ENCODE data around the gene GREB1L.
A peak's percentile ranks its signal among the peaks of the same experiment; 100 is the strongest.

GREB1L gene

DNA sequence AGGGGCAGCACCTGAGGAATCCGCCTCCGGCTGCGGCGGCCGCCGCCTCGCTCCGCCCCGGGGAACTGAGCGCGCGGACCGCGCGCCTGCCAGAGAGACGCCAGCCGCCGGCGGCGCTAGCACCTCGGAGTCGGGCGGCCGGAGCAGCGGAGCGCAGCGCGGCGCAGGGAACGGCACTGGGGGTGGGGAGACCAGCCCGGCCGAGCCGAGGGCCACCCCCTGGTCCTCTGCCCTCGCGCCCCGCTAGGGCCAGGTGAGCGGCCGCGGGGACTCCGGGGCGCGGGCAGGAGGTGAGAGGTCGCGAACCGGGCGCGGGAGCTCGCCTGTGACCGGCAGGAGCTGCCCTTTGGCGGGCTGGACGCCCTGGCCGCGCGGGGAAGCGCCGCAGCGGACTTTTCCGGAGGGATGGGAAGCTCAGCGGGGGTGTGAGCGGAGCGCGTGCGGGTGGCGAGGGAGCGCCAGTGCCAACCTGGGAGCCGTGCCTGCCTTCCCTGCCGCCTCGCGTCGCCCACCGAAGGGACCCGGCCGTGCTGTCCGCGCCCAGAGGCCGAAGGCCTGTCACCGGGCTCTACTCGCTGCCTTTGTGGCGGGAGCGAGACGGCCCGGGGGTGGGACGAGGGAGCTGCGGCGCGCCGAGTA lies at the start of gene GREB1L:
Gene GREB1L (plus strand): TSS at position 92 of the 639 bp plus-strand sequence. CDS start 141,287 bp downstream, outside the sequence.
- peak; percentile 85 for DNase-seq
- Mint-ChIP-seq H3K27ac (peak within 1 kb of the TSS; percentile 83), H3K36me3 (ENCODE audit: low read depth) (peaks cover 29% of the 10 kb centered on the region), H3K27me3 (ENCODE audit: low read depth, poor library complexity) (peaks cover 8% of the 10 kb centered on the region), H3K4me3 (peak within 1 kb of the TSS; percentile 96), H3K4me1 (peaks cover 46% of the 10 kb centered on the region), H3K9me3 (peaks cover 19% of the 10 kb centered on the region)
- TF ChIP-seq, protein P1, sequence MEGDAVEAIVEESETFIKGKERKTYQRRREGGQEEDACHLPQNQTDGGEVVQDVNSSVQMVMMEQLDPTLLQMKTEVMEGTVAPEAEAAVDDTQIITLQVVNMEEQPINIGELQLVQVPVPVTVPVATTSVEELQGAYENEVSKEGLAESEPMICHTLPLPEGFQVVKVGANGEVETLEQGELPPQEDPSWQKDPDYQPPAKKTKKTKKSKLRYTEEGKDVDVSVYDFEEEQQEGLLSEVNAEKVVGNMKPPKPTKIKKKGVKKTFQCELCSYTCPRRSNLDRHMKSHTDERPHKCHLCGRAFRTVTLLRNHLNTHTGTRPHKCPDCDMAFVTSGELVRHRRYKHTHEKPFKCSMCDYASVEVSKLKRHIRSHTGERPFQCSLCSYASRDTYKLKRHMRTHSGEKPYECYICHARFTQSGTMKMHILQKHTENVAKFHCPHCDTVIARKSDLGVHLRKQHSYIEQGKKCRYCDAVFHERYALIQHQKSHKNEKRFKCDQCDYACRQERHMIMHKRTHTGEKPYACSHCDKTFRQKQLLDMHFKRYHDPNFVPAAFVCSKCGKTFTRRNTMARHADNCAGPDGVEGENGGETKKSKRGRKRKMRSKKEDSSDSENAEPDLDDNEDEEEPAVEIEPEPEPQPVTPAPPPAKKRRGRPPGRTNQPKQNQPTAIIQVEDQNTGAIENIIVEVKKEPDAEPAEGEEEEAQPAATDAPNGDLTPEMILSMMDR (IDR thresholded peaks at IDR 0.05) = no peak

- H3K4me1 Mint-ChIP-seq = peaks cover 16% of the 10 kb centered on the region
- TF ChIP-seq, protein P1 (IDR thresholded peaks at IDR 0.05) = no peak
- H3K27me3 Mint-ChIP-seq (ENCODE audit: low read depth, poor library complexity) = peaks cover 10% of the 10 kb centered on the region
- DNase-seq = no peak
- peaks cover 9% of the 10 kb centered on the region for H3K9me3 Mint-ChIP-seq
- no peak overlapping the region for H3K27ac Mint-ChIP-seq
- H3K4me3 Mint-ChIP-seq = no peak overlapping the region
- H3K36me3 Mint-ChIP-seq (ENCODE audit: low read depth) = no peaks in the 10 kb centered on the region
Measured at GRCh38 chr18:21192308-21192624, 49.8 kb upstream of the GREB1L start.

GRCh38 chr18:21194871-21195771 lies 46.9 kb upstream of the GREB1L start:
- no peak for DNase-seq
- peaks cover 7% of the 10 kb centered on the region for H3K27me3 Mint-ChIP-seq (ENCODE audit: low read depth, poor library complexity)
- H3K36me3 Mint-ChIP-seq (ENCODE audit: low read depth) = no peaks in the 10 kb centered on the region
- TF ChIP-seq, protein P1 (IDR thresholded peaks at IDR 0.05) = peak; percentile 76
- H3K4me1 Mint-ChIP-seq = peaks cover 16% of the 10 kb centered on the region
- H3K27ac Mint-ChIP-seq = no peak overlapping the region
- H3K4me3 Mint-ChIP-seq = no peak overlapping the region
- H3K9me3 Mint-ChIP-seq = no peaks in the 10 kb centered on the region

DNA sequence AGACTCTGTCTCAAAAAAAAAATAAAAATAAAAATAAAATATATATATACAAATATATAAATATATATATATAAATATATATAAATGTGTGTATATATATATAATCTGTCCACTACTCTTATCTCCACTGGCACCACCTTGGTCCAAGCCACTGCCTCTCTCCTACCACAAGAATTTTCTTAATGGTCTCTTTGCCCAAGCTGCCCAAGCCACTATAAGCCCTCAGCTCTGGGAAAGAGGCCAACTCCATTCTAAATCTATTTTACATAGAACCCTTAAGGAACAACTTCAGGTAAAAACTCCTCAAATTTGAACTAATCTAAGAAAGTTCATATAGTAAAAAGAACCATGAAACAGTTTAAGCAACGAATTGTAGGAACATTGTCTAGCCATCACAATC lies 45.6 kb upstream of the GREB1L start:
- H3K27me3 Mint-ChIP-seq (ENCODE audit: low read depth, poor library complexity) = no peaks in the 10 kb centered on the region
- peaks cover 16% of the 10 kb centered on the region for H3K4me1 Mint-ChIP-seq
- no peak overlapping the region for H3K4me3 Mint-ChIP-seq
- no peak for DNase-seq
- peaks cover 4% of the 10 kb centered on the region for H3K9me3 Mint-ChIP-seq
- TF ChIP-seq, protein P1 (IDR thresholded peaks at IDR 0.05) = no peak
- no peaks in the 10 kb centered on the region for H3K36me3 Mint-ChIP-seq (ENCODE audit: low read depth)
- no peak overlapping the region for H3K27ac Mint-ChIP-seq

DNA sequence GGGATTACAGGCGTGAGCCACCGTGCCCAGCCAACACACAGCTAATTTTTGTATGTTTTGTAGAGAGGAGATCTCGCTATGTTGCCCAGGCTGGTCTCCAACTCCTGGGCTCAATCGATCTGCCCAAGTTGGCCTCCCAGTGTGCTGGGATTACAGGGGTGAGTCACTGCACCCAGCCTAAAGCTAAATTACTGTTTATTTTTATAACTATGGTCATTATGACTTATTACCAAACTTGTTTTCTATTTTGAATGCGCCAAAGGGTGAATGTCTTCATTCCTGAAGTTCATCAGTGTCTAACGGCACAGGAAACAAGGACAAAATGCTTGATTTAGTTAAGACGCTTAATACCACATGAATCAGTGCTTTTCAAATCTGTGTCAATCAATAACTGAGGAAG lies 38.9 kb upstream of the GREB1L start:
- no peak overlapping the region for H3K4me3 Mint-ChIP-seq

More for the DNA sequence above, 38.9 kb upstream of the GREB1L start:
- peaks cover 4% of the 10 kb centered on the region for H3K27me3 Mint-ChIP-seq (ENCODE audit: low read depth, poor library complexity)
- H3K4me1 Mint-ChIP-seq = no peaks in the 10 kb centered on the region
- H3K9me3 Mint-ChIP-seq = peaks cover 9% of the 10 kb centered on the region
- peaks cover 10% of the 10 kb centered on the region for H3K36me3 Mint-ChIP-seq (ENCODE audit: low read depth)
- H3K27ac Mint-ChIP-seq = no peak overlapping the region
- no peak for DNase-seq
- TF ChIP-seq, protein P1 (IDR thresholded peaks at IDR 0.05) = no peak
